VCaP (cell line): Measurements from ENCODE around the gene CTDSP2.

ENCODE experiments used
- H3K27ac ChIP-seq: fragments of 450-650 bp; 2 replicates; pipeline ENCODE4 v1.5.1; 2017
- TF ChIP-seq, protein P1 (sequence below): fragments of 450-650 bp; conservative IDR thresholded peaks from 2 replicates; pipeline ENCODE4 v1.5.1; 2017; ENCODE audit warnings: mild to moderate bottlenecking, moderate library complexity

Gene CTDSP2

GRCh38 chr12:57846577-57847319, at the start of gene CTDSP2:
Gene CTDSP2, minus strand, starts transcription at chr12:57846729. Its CDS starts 294 bp downstream, at chr12:57846435.
- H3K27ac ChIP-seq: peak within 1 kb of the TSS; percentile 99
- TF ChIP-seq, protein P1, sequence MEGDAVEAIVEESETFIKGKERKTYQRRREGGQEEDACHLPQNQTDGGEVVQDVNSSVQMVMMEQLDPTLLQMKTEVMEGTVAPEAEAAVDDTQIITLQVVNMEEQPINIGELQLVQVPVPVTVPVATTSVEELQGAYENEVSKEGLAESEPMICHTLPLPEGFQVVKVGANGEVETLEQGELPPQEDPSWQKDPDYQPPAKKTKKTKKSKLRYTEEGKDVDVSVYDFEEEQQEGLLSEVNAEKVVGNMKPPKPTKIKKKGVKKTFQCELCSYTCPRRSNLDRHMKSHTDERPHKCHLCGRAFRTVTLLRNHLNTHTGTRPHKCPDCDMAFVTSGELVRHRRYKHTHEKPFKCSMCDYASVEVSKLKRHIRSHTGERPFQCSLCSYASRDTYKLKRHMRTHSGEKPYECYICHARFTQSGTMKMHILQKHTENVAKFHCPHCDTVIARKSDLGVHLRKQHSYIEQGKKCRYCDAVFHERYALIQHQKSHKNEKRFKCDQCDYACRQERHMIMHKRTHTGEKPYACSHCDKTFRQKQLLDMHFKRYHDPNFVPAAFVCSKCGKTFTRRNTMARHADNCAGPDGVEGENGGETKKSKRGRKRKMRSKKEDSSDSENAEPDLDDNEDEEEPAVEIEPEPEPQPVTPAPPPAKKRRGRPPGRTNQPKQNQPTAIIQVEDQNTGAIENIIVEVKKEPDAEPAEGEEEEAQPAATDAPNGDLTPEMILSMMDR: 0 out of 2 replicates have a peak, but pooled peaks have one; percentile 11

DNA sequence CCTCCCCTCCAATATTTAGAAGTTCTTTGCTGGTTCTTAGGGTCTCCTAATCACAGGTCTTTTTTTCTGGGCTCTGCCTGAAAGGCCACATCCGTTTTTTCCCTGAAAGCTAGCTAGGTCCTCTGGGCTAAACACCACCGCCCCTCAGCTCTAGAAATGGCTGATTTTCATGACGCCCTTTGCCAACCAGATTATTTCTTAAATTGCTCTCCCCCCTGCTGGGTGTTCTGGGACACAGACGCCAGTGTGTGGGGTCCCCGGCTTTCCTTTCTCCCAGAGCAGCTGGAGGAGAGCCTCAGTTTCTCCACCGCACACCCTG, 49.5 kb upstream of the CTDSP2 start:
- H3K27ac ChIP-seq: peak overlapping the region; percentile 87; the same call in 1 of the 2 replicates
- TF ChIP-seq, protein P1: no peak

GRCh38 chr12:57895389-57896114, 49.0 kb upstream of the CTDSP2 start:
- TF ChIP-seq, protein P1: no peak
- H3K27ac ChIP-seq: peak overlapping the region; percentile 87; the same call in 1 of the 2 replicates

GRCh38 chr12:57894399-57895292, 48.1 kb upstream of the CTDSP2 start:
- peak overlapping the region; percentile 65 for H3K27ac ChIP-seq
- TF ChIP-seq, protein P1: no peak

GRCh38 chr12:57893431-57894353, 47.2 kb upstream of the CTDSP2 start:
- H3K27ac ChIP-seq: peak overlapping the region; percentile 65
- TF ChIP-seq, protein P1: no peak

- TF ChIP-seq, protein P1: no peak
- H3K27ac ChIP-seq: no peak overlapping the region
Measured at GRCh38 chr12:57892232-57892972, 45.9 kb upstream of the CTDSP2 start.
